GDM1 (cell line): Measurements from ENCODE around the gene TGFA.

Experiments used
- DNase-seq: peaks from one replicate; lab custom pipeline; 2025; lab: John Stamatoyannopoulos, UW

The TGFA gene

GRCh38 chr2:70417011-70417410, 136.6 kb downstream of the TGFA start:
- DNase-seq: no peak

DNA sequence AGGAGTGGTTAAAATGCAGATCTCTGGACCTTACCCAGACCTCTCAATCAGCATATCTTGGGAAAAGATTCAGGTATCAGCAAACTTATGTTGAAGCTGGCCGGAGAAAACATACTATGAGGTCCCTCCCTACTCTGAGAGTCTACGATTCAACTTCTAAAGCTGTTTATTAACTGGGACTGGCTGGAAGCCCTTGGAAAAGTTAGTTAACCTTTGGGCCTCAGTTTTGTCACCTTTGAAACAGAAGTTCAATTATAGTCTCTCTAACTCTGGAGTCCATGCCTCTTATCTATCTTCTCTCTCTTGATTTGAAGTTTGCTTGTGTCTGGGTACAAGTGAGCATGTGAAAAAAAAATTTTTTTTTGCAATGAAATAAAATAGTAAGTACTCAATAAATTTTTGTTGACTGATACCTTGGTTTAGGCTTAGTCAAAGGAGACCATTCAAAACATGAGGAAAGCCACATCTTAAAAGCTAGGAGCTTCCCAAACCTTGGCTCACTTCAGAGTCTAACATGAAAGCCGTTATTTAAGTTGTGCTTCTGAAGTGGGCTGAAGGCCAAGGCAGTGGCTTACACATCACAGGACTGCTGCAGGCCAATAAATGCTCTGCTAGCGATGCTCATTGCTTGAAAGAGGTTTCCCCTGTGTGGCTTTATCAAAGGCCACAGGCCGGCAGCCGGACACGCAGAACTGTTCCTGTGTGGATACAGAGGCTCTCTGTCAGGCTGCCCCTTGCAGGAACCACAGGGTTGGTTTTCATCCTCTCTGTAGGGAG, 141.1 kb downstream of the TGFA start:
- no peak for DNase-seq

DNA sequence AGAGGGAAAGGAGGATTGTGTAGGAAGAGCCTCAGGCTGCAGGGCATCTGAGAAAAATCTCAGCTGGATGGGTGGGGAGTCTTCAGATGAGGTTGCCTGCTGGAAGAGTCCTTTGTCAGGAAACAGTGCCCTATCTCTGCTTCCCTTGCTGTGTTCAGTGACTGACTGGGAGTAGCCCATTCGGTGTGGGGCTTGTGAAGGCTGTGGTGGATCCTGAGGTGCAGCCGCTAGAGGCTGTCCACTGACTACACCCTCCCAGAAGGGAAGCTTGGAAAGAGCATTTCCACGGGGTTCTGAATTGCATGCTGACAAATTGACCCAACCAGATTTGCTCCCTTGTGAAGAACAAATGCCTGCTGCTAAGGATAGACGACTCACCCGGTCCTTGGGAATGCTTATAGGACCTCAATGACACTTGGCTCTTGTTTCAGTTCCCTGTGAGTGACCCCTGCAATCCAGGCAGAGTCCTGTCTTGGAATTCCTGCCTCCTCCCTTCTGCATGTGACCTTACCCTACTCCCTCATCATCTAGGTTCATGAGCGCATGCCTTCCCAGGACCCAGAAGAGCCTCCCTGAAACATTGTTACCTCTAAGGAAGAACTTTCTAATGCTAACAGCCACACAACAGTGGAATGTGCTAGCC, 142.0 kb downstream of the TGFA start:
- DNase-seq: no peak

- no peak for DNase-seq
These were observed 150.2 kb downstream of the TGFA start for GRCh38 chr2:70403267-70404053.

DNA sequence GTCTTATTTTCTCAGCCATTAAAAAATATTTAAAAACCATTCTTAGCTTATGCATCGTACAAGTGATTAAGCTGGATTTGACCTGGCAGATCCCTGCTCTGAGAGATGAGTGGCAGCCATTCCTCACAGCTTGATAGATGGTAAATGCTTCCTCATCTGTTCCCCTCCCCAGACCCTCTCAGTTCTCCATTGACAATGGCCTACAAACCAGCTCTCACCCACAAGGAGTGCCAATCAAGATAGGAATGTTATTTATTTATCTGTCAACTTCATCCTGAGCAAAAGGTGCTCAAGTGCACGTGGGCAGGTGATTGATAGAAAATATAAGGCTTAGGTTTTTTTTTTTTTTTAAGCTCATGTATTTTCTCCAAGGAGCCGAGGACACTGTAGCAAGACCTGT, 153.1 kb downstream of the TGFA start:
- DNase-seq: no peak

DNA sequence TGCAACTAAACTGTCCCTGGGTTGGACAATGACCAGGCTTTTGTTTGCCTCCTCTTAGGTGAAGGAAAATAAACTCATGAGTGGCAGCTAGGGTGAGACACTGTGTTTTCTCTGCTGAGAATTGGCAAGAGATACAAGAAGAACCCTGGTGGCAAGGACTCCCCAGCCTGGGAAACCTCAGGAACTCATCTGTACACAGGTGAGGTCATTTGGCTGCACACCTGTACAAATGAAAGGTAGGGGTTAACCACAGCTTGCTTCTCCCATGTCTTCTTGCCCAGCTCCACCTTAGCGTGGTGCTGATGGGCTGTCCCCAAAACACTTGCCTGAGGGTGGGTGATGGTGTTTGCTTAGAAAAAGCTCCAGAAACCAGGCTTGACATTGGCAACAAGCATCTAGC, 154.6 kb downstream of the TGFA start:
- no peak for DNase-seq
